ENCODE data around the gene SHISA2.

DNA sequence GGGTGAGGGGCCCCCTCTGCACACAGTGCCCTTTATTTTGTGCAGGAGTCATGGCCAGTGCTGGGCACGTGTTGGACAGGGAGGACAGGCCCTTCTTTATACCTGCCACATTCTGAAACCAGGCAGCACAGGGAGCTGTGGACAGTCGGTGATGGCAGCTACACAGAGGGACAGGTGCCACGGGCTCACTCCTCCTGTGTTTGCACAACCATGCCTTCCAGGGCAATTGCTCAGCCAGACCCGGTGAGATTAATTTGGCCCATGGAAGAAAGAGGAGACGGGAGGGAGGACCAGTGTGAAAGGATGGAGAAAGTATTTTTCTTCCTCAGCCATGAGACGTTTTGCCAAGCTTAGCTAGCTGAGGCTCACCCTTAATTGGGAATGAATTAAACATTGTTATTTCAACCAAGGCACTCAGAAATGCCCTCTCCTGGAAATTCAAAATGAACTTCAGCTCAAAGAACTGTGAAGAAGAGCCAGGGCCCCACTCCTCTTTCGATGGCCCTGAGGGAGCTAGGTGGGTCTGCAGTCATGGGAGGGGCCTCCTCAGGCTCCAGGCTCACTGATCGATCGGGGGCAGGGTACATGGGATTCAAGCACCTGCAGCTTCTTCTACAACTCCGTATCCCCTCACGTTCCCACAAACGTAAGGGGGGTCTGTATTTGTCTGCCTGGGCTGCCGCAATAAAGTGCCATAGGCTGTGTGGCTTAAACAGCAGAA, 41.2 kb downstream of the SHISA2 start:
- TF ChIP-seq, protein P1, sequence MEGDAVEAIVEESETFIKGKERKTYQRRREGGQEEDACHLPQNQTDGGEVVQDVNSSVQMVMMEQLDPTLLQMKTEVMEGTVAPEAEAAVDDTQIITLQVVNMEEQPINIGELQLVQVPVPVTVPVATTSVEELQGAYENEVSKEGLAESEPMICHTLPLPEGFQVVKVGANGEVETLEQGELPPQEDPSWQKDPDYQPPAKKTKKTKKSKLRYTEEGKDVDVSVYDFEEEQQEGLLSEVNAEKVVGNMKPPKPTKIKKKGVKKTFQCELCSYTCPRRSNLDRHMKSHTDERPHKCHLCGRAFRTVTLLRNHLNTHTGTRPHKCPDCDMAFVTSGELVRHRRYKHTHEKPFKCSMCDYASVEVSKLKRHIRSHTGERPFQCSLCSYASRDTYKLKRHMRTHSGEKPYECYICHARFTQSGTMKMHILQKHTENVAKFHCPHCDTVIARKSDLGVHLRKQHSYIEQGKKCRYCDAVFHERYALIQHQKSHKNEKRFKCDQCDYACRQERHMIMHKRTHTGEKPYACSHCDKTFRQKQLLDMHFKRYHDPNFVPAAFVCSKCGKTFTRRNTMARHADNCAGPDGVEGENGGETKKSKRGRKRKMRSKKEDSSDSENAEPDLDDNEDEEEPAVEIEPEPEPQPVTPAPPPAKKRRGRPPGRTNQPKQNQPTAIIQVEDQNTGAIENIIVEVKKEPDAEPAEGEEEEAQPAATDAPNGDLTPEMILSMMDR (IDR thresholded peaks at IDR 0.05), result no peak
- TF ChIP-seq POLR2A (IDR thresholded peaks at IDR 0.05), result no peak
